A549 (cell line): ENCODE data around the gene RCC1. TPM values are rescaled to one million over a fixed set of nuclear protein-coding genes. Genes with fewer than 3 reads are reported as not detected.
A peak's percentile ranks its signal among the peaks of the same experiment; 100 is the strongest.

Source experiments
- ATAC-seq, 2 experiments: fragments of 200-7000 bp in 1 of 2; fragments of >200 bp in 1 of 2; cut with Nextera tagmentation in 1 of 2; cut with Tn5 transposase in 1 of 2; 3 replicates each; pipeline versions ENCODE4 v1.8.0 to v1.9.1; 2018 to 2020; ENCODE audit warnings: mild to moderate bottlenecking in 1 of 2, moderate library complexity in 1 of 2
- CTCF ChIA-PET: fragments of 300-600 bp; sonication (Branson Sonifier 250); formaldehyde crosslinking; extraction: SDS; loops from one replicate; lab custom pipeline; 2021; ENCODE audit warnings: antibody characterized with exemption, inconsistent platforms; lab: Yijun Ruan, JAX
- POLR2A ChIA-PET: fragments of 350-600 bp; formaldehyde crosslinking; extraction: SDS; loops from one replicate; lab custom pipeline; 2021; ENCODE audit warnings: antibody characterized with exemption, inconsistent platforms; lab: Yijun Ruan, JAX
- DNase-seq, 2 experiments: peaks; one replicate each; pipeline versions ENCODE4 v3.0.0 to v3.0.0-alpha.2; 2011 to 2016; ENCODE audit warnings: low read depth in 1 of 2, low spot score in 1 of 2
- FAIRE-seq: peaks from 2 replicates; lab custom pipeline; 2011; peaks lifted over from hg19 to GRCh38; lab: Jason Lieb, UNC
- H3K27ac ChIP-seq, 2 experiments: fragments of >200 bp; sonication (Bioruptor Twin); formaldehyde crosslinking; 3 replicates each; pipeline ENCODE4 v1.5.1; 2016 to 2017
- H3K4me1 ChIP-seq: fragments of >200 bp; sonication (Bioruptor Twin); formaldehyde crosslinking; 3 replicates; pipeline ENCODE4 v1.6.1; 2016
- H3K4me2 ChIP-seq: fragments of >200 bp; sonication (Bioruptor Twin); formaldehyde crosslinking; 3 replicates; pipeline ENCODE4 v1.6.1; 2016
- H3K4me3 ChIP-seq: fragments of >200 bp; sonication (Bioruptor Twin); formaldehyde crosslinking; 3 replicates; pipeline ENCODE4 v1.5.1; 2016
- H3K9me3 ChIP-seq: fragments of >200 bp; sonication (Bioruptor Twin); formaldehyde crosslinking; 3 replicates; pipeline ENCODE4 v1.6.1; 2016
- ATOH8 ChIP-seq: fragments of 250-450 bp; sonication (Bioruptor Pico); IDR thresholded peaks from 2 replicates; pipeline ENCODE4 v1.5.0; 2020; ENCODE audit warnings: low read depth, mild to moderate bottlenecking, moderate library complexity
- BHLHE40 ChIP-seq: IDR thresholded peaks from 2 replicates; pipeline ENCODE4 v1.6.1; 2012; ENCODE audit warnings: low read depth, low read length, inconsistent platforms
- CHD2 ChIP-seq: fragments of 150-350 bp; IDR thresholded peaks from 2 replicates; pipeline ENCODE4 v1.6.1; 2014; ENCODE audit warnings: low read length; ENCODE audit not compliant: partially characterized antibody
- EHF ChIP-seq: fragments of 250-450 bp; sonication (Bioruptor Pico); IDR thresholded peaks from 2 replicates; pipeline ENCODE4 v1.5.0; 2020; ENCODE audit warnings: mild to moderate bottlenecking
- FOSB ChIP-seq: fragments of 250-450 bp; sonication (Bioruptor Pico); IDR thresholded peaks from 2 replicates; pipeline ENCODE4 v1.5.0; 2020; ENCODE audit warnings: mild to moderate bottlenecking, moderate library complexity
- HMGXB4 ChIP-seq: fragments of 250-450 bp; sonication (Bioruptor Pico); IDR thresholded peaks from 2 replicates; pipeline ENCODE4 v1.5.0; 2021; ENCODE audit warnings: mild to moderate bottlenecking, moderate library complexity, borderline replicate concordance
- HOXA7 ChIP-seq: fragments of 250-450 bp; sonication (Bioruptor Pico); IDR thresholded peaks from 2 replicates; pipeline ENCODE4 v1.5.0; 2020; ENCODE audit warnings: mild to moderate bottlenecking, moderate library complexity
- HOXB13 ChIP-seq: fragments of 250-450 bp; sonication (Bioruptor Pico); IDR thresholded peaks from 2 replicates; pipeline ENCODE4 v1.5.0; 2020; ENCODE audit warnings: low read depth, mild to moderate bottlenecking, moderate library complexity
- HOXB5 ChIP-seq: fragments of 250-450 bp; sonication (Bioruptor Pico); IDR thresholded peaks from 2 replicates; pipeline ENCODE4 v1.5.0; 2020; ENCODE audit warnings: mild to moderate bottlenecking, moderate library complexity
- JUN ChIP-seq, 2 experiments: fragments of >200 bp; sonication (Bioruptor Twin); formaldehyde crosslinking; IDR thresholded peaks; 2 replicates in 1 of 2; 3 replicates in 1 of 2; pipeline ENCODE4 v1.6.1; 2016 to 2017
- POLR2A ChIP-seq: IDR thresholded peaks from 2 replicates; pipeline ENCODE4 v1.6.1; 2012; ENCODE audit warnings: mild to moderate bottlenecking, low read length
- POLR2AphosphoS2 ChIP-seq: conservative IDR thresholded peaks from 2 replicates; pipeline ENCODE4 v1.6.1; 2012; ENCODE audit warnings: low read length, improper control_type of control experiment, inconsistent platforms
- RARB ChIP-seq: fragments of 250-450 bp; sonication (Bioruptor Pico); IDR thresholded peaks from 2 replicates; pipeline ENCODE4 v1.8.0; 2021; ENCODE audit warnings: mild to moderate bottlenecking, moderate library complexity
- TFCP2L1 ChIP-seq: fragments of 250-450 bp; sonication (Bioruptor Pico); IDR thresholded peaks from 2 replicates; pipeline ENCODE4 v1.5.0; 2021; ENCODE audit warnings: mild to moderate bottlenecking
- TP53 ChIP-seq: fragments of 250-450 bp; sonication (Bioruptor Pico); IDR thresholded peaks from 2 replicates; pipeline ENCODE4 v1.5.0; 2021; ENCODE audit warnings: mild to moderate bottlenecking, moderate library complexity
- ZC3H11A ChIP-seq: fragments of 450-650 bp; IDR thresholded peaks from 2 replicates; pipeline ENCODE4 v1.6.1; 2014; ENCODE audit warnings: antibody characterized with exemption, mild to moderate bottlenecking
- WGBS: methylation state at CpG from one replicate; pipeline ENCODE4 v1.1.6; 2017; ENCODE audit errors: missing lambda C conversion rate; 5-methylcytosine and 5-hydroxymethylcytosine counted together
- polyA plus RNA-seq, 4 experiments: library from polyadenylated mRNA; depleted of rRNA in 3 of 4; stranded (reverse); fragments of >200 nt; fragmentation: RNase III in 1 of 4; extraction: RNeasy Plus Mini Kit Qiagen cat#74134 plus additional on column Dnase treatment in 1 of 4; gene quantifications; 2 replicates in 3 of 4; 3 replicates in 1 of 4; pipeline ENCODE4 v1.2.3, GENCODE V29; 2011 to 2017
- TF ChIP-seq, protein P1 (sequence below): IDR thresholded peaks from 2 replicates; pipeline ENCODE4 v1.6.1; 2012
- TF ChIP-seq, protein P2 (sequence below): fragments of 200-600 bp; sonication (generic); IDR thresholded peaks from 2 replicates; pipeline ENCODE4 v1.6.1; 2016; ENCODE audit warnings: antibody characterized with exemption, mild to moderate bottlenecking, moderate library complexity
- TF ChIP-seq, protein P3 (sequence below): IDR thresholded peaks from 2 replicates; pipeline ENCODE4 v1.6.1; 2012; ENCODE audit warnings: low read depth, borderline replicate concordance

Gene RCC1
- polyA plus RNA-seq, 2 of the 4 experiments (the other 2 are of a cell fraction), result 42.1 to 70.3 TPM

DNA sequence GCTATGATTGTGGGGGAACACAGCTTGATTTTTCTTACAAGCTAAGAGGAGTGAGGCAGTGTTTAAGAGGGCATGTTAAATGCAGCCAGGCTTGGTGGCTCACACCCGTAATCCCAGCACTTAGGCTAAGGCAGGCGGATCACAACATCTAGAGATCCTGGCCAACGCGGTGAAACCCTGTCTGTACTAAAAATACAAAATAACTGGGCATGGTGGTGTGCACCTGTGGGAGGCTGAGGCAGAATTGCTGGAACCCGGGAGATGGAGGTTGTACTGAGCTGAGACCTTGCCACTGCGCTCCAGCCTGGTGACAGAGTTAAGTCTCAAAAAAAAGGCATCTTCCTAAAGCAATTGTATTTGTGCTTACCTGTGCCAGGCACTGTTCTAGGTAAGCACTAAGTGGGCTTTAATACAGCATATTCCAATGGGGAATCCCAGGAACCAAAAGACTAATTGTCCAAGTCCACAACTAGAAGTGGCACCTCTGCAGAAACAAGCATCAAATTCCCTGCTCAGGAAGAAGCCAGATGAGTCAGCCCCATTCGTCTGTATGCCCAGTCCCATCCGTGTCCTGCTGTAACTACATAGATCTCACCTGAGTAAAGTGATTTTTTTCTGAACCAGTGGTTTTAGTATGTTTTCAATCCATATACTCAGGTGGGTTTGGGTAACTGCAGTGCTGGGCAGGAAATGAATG is 4.6 kb downstream of the RCC1 start:
- 40% methylated on average over 8 of the region's 8 CpGs for WGBS
- H3K9me3 ChIP-seq, result no peaks in the 10 kb centered on the region
- POLR2A ChIA-PET, result interaction anchor here (1.2 to 1.8 kb wide), 2 partner anchors 92 to 151 kb away, joined by 3 to 6 read pairs; no protein-coding TSS in a partner anchor
- H3K27ac ChIP-seq, result peak overlapping the region; percentile 94 to 99
- FAIRE-seq (no peak), DNase-seq (no peak), ATAC-seq (peak in 1 of 2 experiments; percentile 12; a peak in 3 of 6 replicates)
- CTCF ChIA-PET, result interaction anchor here (1.0 kb wide), 2 partner anchors 10 to 262 kb away, joined by 3 read pairs; no protein-coding TSS in a partner anchor
- TF ChIP-seq CHD2 (peak; percentile 6), ZC3H11A (no peak), JUN (IDR thresholded peaks at IDR 0.05) (peak; percentile 79 to 82; a peak in 3 of 5 replicates), BHLHE40 (no peak), TP53 (CRISPR knock-in tag) (peak; percentile 55; the same call in 1 of the 2 replicates), HOXB5 (peak; percentile 25), HOXA7 (CRISPR knock-in tag) (peak; percentile 94), POLR2AphosphoS2 (peak; percentile 98), RARB (peak; percentile 45; the same call in 1 of the 2 replicates), TFCP2L1 (CRISPR knock-in tag) (peak; percentile 71), ATOH8 (CRISPR knock-in tag) (peak; percentile 52), FOSB (CRISPR knock-in tag) (peak; percentile 94), HOXB13 (CRISPR knock-in tag) (no peak), EHF (0 out of 2 replicates have a peak, but pooled peaks have one; percentile 67), HMGXB4 (CRISPR knock-in tag) (peak; percentile 55), POLR2A (no peak)
- TF ChIP-seq, protein P1, sequence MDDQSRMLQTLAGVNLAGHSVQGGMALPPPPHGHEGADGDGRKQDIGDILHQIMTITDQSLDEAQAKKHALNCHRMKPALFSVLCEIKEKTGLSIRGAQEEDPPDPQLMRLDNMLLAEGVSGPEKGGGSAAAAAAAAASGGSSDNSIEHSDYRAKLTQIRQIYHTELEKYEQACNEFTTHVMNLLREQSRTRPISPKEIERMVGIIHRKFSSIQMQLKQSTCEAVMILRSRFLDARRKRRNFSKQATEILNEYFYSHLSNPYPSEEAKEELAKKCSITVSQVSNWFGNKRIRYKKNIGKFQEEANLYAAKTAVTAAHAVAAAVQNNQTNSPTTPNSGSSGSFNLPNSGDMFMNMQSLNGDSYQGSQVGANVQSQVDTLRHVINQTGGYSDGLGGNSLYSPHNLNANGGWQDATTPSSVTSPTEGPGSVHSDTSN, result peak; percentile 71; the same call in 1 of the 2 replicates
- TF ChIP-seq, protein P2, sequence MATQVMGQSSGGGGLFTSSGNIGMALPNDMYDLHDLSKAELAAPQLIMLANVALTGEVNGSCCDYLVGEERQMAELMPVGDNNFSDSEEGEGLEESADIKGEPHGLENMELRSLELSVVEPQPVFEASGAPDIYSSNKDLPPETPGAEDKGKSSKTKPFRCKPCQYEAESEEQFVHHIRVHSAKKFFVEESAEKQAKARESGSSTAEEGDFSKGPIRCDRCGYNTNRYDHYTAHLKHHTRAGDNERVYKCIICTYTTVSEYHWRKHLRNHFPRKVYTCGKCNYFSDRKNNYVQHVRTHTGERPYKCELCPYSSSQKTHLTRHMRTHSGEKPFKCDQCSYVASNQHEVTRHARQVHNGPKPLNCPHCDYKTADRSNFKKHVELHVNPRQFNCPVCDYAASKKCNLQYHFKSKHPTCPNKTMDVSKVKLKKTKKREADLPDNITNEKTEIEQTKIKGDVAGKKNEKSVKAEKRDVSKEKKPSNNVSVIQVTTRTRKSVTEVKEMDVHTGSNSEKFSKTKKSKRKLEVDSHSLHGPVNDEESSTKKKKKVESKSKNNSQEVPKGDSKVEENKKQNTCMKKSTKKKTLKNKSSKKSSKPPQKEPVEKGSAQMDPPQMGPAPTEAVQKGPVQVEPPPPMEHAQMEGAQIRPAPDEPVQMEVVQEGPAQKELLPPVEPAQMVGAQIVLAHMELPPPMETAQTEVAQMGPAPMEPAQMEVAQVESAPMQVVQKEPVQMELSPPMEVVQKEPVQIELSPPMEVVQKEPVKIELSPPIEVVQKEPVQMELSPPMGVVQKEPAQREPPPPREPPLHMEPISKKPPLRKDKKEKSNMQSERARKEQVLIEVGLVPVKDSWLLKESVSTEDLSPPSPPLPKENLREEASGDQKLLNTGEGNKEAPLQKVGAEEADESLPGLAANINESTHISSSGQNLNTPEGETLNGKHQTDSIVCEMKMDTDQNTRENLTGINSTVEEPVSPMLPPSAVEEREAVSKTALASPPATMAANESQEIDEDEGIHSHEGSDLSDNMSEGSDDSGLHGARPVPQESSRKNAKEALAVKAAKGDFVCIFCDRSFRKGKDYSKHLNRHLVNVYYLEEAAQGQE, result peak; percentile 20; the same call in 1 of the 2 replicates
- TF ChIP-seq, protein P3, sequence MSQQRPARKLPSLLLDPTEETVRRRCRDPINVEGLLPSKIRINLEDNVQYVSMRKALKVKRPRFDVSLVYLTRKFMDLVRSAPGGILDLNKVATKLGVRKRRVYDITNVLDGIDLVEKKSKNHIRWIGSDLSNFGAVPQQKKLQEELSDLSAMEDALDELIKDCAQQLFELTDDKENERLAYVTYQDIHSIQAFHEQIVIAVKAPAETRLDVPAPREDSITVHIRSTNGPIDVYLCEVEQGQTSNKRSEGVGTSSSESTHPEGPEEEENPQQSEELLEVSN, result 0 out of 2 replicates have a peak, but pooled peaks have one; percentile 19
- peak overlapping the region; percentile 97 for H3K4me2 ChIP-seq
- peak overlapping the region; percentile 99 for H3K4me3 ChIP-seq
- peaks cover 47% of the 10 kb centered on the region for H3K4me1 ChIP-seq
